RPMI7951 (cell line): ENCODE results near the gene COMT. TPM values are rescaled to one million over a fixed set of nuclear protein-coding genes. Genes with fewer than 3 reads are reported as not detected.

ENCODE experiments used
- DNase-seq: peaks from one replicate; pipeline ENCODE4 v3.0.0-alpha.2; 2012; ENCODE audit warnings: low read depth
- total RNA-seq: library from RNA; depleted of rRNA; stranded (reverse); fragments of >200 nt; shearing (Covaris generic); gene quantifications from 2 replicates; pipeline ENCODE4 v1.2.3, GENCODE V29; 2014

Gene COMT
- total RNA-seq, 1 experiment from 2014 or later: 125 TPM

DNA sequence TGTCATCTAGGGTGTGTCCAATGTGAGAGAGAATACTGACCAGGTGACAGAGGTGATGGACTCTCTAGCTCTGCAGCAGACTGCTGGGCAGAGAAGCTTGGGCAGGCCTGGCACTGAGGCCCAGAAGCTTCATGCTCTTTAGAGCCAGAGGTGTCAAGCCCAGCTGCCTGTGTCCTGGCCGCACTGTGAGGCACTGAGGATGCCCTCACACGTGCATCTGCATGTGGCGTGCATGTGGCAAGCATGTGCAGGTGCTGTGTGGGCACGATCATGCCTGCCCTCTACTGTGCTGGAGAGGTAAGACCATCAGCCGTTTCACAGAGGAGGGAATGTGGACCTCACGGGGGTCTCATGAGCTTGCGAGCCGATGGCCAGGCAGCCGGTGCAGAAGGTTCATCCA is 15.9 kb downstream of the COMT start:
- DNase-seq: no peak

DNA sequence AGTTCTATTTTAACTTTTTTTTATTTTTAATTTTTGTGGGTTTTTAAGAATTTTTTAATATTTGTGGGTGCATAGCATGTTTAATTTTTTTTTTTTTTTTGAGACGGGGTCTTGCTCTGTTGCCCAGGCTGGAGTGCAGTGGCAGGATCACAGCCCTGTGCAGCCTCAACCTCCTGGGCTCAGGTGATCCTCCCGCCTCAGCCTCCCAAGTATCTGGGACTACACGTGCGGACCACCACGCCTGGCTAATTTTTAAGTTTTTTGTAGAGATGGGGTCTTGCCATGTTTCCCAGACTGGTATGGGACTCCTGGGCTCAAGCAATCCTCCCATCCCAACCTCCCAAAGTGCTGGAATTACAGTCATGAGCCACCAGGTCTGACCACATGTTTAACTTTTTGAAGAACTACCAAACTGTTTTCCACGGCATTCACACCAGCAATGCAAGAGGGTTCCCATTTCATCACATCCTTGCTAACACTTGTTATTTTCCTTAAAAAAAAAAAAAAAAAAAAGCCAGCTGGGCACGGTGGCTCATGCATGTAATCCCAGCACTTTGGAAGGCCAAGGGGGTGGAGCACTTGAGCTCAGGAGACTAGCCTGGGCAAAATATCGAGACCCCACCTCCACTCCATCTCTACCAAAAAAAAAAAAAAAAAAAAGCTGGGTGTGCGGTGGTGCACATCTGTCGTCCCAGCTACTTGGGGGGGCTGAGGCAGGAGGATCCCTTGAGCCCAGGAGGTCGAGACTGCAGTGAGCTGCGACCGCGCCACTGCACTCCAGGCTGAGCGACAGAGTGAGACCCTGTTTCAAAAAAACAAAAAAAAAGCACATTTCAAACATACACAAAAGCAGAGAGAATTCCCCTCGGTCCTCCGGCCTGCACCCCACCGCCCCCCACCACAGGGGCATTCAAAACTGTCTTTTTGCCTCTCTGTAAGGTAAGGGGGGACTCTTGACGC is 16.8 kb downstream of the COMT start:
- no peak for DNase-seq

DNA sequence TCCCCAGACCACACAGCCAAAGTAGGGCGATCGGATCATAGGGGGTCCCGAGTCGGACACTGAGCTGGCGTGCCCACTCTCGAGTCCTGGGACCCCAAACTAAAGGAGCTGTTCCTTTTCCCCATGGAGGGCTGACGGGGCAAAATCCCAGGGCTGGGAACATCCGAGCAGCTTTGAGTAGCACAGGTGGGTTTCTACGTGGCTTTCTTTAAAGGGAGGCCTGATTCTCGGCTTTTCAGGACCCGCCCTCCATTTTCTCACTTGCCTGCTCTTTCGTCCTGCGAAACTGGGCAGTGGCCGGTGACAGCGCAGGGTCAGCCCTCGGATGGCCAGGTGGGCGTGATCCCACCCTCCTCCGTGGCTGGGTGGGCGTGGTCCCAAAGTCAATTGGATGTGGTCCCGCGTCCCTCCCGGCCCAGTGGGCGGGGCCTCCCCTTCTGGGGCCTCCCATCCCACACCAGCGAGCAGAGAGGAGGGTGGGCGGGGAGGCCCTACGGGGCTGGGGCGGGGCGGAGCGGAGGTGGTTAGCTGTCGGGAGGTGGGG is 17.5 kb downstream of the COMT start:
- DNase-seq: no peak

DNA sequence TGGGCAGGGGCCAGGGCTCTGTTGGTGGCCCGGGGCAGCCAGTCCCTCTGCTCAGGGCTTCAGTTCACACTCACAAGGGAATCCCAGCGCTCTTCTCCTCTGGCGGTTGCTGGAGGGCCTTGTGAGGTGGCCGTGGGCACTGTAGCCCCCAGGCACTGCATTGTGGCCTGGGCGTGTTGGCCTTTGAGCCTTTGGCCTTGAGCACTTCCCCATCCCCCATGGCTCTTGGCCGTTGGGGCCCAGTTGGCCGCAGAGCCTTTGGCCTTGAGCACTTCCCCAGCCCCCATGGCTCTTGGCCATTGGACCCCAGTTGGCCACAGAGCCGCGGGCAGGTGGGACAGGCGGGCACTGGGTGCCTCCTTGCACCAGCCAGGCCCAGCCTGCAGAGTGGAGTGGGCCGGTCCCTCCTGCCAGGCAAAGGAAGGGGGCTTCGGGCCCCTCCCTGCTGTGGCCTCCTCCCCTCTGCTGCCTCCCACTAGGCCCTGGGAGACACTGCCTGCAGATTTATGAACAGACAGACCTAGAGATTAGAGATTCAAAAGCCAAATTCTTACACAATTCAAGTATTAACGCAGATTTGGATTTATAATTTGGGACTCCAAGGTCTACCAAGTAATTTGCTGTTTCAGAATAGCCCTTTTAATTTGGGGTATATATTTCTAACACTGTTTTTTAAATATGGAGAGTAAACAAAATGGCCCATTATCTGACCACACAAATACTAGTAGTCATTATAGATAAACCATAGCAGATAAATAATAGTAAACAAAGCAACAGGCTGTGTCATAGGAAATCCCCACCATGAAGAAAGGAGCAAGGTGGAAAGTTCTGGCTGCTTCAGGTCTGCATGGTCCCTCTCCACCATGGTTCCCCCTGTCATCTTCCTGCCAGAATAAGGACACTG is 18.3 kb downstream of the COMT start:
- DNase-seq: no peak

DNA sequence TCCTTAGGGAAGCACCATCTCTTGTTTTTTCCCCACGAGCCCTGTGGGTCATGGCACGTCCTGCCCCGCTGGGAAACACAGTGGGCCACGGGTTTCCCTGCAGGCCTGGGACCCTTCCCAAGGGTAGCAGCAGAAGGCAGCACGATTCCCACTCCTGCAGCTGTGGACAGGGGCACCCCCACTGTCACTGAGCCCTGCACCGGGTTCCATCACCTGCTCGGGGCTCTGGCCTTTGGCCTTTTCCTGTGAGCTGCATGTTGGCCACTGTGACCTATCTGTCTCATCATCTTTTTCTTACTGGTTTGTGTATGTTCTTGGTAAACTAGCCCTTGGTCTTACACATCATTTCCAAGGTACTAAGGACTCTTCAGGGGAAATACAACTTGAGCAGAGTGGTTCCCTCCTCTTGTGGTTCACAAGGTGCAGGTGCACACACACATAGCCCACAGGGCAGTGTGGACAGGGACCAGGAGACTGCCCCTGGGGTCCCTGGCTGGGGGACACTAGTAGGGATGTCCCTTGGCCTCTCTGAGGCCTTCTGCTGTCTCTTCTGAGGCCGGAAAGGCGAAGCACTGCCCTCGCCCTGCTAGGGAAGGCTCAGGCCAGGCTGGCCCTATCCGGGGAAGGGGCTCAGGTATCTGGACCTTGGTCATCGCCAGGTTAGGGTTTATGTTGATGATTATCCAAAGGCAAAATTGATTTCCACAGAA is 19.1 kb downstream of the COMT start:
- DNase-seq: no peak

DNA sequence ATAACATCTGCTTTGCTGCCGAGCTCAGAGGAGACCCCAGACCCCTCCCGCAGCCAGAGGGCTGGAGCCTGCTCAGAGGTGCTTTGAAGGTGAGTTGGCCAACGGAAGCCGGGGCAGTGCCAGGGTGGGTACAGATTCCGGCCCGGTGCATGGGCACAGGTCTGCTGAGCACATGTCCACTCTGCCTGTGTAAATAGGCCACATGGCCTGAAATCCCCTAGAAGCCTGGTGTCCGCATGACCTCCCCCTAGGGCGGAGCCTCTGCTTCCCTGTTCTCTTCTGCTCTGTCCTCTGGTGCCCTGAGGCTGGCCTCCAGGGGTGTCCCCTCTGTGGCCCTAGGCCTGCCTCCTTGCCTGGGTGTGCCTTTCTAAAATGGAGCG is 19.6 kb downstream of the COMT start:
- no peak for DNase-seq

DNA sequence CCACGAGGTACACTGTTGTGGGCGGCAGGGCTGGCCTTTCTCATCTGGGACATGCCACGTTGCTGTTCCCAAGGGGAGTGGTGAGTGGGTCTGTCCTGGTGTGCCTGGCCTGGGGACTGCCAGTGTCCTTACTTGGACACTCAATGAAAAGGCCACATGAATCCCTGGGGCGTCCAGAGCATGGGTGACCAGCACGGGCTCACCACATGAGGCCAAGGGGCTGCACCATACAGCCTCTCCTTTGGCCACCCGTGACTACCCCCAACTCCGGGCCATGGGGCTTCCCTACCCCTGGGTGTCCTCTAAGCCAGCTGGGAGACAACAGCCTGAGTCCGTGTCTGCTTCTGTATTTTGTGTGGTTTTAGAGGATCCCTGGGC is 20.3 kb downstream of the COMT start:
- DNase-seq: no peak

DNA sequence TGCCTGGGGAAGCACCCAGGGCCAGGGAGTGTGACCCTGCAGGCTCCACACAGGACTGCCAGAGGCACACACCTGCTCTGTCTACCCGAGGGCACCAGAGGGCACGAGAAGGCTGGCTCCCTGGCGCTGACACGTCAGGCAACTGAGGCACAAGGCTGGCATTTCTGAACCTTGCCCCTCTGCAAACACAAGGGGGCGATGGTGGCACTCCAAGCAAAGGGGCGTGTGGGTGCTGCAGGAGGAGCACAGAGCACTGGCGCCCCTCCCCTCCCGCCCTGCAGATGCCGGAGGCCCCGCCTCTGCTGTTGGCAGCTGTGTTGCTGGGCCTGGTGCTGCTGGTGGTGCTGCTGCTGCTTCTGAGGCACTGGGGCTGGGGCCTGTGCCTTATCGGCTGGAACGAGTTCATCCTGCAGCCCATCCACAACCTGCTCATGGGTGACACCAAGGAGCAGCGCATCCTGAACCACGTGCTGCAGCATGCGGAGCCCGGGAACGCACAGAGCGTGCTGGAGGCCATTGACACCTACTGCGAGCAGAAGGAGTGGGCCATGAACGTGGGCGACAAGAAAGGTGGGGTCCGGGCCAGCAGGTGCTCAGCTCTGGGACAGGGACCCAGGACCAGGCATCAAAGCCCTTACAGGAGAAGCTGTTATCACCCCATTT is 20.8 kb downstream of the COMT start:
- DNase-seq: peak; percentile 45

DNA sequence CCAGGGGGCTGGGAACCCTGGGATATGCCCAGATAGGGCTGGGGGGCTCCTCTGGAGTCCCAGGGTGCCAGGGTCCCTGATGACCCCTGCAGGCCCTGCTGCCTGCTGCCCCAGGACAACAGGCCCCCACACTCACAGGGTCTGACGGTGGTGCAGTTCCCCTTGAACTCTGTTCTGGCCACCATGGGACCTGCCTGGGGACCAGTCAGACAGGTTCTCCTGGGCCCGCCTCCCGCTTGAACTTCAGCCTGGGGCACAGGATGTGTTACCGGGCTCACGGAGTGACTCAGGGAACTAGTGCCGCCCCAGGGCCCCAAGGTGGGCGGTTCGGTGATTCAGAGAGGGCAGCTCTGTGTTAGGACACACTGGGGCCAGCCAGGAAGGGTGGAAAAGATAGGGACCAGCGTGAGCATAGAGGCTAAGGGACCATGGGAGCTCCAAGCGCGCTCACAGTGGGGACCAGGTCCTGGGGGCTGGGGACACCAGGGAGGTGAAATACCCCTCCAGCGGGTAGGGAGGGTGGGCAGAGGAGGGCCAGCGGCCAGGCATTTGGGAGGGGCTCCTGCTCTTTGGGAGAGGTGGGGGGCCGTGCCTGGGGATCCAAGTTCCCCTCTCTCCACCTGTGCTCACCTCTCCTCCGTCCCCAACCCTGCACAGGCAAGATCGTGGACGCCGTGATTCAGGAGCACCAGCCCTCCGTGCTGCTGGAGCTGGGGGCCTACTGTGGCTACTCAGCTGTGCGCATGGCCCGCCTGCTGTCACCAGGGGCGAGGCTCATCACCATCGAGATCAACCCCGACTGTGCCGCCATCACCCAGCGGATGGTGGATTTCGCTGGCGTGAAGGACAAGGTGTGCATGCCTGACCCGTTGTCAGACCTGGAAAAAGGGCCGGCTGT is 21.6 kb downstream of the COMT start:
- DNase-seq: peak; percentile 66

DNA sequence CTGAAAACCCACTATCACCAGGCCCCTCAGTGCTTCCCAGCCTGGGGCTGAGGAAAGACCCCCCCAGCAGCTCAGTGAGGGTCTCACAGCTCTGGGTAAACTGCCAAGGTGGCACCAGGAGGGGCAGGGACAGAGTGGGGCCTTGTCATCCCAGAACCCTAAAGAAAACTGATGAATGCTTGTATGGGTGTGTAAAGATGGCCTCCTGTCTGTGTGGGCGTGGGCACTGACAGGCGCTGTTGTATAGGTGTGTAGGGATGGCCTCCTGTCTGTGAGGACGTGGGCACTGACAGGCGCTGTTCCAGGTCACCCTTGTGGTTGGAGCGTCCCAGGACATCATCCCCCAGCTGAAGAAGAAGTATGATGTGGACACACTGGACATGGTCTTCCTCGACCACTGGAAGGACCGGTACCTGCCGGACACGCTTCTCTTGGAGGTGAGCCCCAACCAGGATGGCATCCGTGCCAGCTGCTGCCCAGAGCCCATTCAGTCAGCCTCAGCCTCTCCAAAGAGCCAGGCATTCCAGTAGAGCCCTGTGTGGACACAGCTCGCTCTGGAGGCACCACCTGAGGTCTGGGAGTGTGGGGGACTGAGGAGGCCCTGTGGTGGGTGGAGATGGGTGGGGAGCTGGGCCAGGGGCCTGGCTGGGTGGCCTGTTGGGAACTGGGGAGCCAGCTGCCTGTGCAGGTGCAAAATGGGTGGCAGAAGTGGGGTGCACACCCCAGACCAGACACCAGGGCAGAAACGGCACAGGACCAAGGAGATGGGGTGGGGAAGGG is 22.5 kb downstream of the COMT start:
- no peak for DNase-seq

DNA sequence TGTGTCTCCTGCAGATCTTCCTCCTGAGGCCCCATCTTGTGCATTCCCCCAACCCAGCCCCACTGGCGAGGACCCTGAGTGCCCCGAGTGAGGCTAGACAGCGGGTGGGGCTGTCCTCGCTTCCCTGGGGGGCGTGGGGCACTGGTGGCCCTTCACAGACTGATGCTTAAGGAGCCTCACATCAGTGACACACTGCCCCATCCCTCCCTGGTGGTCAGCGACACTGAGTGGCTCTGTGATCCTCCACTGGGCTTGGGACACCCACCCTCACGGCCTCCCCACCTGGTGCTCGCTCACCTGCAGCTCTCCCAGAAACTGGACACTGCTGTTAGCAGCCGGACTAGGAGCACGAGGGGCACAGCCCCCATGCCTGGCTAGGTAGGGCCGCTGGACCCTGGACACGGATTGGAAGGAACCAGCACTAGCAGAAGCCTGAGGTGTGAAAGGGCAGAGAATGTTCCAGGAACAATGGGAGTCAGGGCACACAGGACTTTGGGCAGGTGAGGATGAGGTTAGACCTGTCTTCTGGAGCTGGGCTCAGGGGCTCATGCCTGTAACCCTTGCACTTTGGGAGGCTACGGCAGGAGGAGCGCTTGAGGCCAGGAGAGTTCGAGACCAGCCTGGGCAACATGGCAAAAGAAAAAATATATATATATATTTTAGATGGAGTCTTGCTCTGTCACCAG is 23.3 kb downstream of the COMT start:
- DNase-seq: no peak

DNA sequence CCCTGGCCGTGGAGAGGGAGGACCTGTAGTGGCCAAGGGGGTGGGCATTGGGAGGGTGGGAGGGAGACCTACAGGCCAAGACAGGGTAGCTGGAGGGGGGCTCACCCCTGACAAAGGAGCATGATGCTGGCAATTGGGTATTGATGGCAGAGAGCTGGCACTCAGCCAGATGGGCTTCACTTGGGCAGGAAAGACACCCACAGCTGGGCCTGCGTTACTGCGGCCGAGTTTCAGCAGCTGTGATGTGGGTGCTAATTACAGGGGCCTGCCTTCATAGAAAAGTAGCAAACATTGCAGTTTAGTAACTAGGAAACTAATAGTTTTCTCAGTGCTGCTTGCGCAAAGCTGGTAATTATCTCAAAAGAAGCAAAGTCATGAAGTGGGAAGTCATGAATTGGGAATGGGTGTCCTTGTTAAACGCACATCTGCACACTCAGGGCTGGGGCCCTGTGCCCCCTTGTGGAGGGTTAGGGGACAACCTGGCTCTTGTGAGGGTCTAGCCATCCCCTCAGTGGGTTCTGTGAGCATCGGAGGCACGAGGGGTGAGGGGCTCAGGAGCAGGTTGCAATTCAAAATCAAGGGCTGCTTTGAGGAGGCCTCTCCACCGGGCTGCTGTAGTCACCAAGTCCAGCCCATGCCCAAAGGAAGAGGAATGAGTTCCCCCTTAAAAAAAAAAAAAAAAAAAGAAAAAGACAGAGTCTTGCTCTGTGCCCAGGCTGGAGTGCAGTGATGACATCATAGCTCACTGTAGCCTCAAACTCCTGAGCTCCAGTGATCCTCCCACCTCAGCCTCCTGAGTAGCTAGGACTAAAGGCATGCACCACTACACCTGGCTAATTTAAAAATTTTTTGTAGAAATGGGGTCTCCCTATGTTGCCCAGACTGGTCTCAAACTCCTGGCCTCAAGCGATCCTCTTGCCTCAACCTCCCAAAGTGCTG is 24.5 kb downstream of the COMT start:
- DNase-seq: no peak

DNA sequence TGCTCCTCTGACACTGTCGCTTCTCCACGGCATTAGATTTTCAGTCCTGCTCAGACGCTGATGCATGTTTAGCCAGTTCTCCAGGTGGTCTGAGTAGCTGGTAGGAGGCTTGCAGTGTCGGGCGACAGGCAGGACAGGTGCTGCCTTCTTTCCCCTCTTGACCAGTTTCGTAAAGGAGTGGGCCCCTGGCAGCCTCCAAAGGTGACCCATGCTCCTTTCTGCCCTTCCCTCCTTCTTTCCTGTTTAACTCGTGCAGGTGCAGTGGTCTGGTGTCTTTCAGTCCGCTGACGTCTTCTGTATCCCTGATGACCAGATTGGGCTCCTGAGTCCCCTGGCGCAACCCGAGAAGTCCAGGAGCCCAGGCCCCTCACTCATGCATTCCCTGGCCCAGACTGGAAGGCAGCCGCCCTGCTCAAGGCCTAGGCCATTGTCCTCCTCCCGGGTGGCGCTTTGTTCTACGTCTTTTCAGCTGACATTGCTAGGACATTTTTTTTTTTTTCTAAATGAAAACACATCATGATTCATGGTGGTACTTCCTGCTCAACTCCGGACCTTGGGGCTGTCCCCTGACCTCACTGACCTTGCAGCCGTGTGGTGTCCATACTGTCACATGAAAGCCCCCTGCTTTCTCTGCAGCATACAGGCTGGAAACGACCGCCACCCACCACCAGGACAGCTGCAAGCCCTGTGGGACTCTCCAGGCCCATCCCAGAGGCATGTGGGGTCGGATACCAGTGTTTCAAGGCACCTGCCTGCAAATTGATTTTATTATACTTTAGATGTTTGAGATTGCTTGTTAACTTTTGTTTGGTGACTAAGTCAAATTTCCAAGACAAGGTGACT is 25.6 kb downstream of the COMT start:
- no peak for DNase-seq

DNA sequence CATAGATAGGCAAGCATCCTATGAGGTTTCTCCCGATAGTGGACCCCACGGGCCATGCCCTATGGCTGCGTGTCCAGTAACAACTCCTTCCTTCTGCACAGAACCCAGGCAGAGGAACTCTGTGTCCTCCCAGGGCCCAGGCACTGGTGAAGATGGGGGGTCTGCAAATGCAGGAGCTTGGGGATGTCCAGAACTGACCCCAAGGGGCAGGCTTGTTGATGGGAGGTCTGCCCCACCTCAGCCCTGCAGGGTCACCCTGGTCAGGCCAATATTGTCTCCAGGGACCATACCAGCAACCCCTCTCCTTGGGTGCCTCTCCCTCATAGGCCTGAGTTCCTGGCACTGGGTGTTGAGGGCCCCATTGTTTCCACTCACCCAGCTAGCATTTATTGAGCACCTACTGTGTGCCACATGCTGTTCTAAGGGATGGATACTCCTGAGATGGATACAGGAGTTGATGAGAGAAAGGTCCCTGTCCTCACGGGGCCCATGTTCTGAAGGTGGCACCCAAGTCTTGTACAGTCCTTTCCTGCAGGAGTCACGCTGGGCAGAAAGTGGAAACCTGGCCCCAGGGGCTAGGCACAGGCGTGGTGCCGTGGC is 26.4 kb downstream of the COMT start:
- DNase-seq: no peak

DNA sequence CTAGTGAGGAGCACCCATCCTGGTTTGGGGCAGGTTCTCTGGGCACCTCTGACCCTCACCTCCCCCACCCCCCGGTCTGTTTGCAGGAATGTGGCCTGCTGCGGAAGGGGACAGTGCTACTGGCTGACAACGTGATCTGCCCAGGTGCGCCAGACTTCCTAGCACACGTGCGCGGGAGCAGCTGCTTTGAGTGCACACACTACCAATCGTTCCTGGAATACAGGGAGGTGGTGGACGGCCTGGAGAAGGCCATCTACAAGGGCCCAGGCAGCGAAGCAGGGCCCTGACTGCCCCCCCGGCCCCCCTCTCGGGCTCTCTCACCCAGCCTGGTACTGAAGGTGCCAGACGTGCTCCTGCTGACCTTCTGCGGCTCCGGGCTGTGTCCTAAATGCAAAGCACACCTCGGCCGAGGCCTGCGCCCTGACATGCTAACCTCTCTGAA is 26.9 kb downstream of the COMT start:
- no peak for DNase-seq
